BE2C (cell line): ENCODE measurements around the gene ATP11B. TPM values are rescaled to one million over a fixed set of nuclear protein-coding genes. Genes with fewer than 3 reads are reported as not detected.

Experiments
- DNase-seq: peaks from one replicate; pipeline ENCODE4 v3.0.0-alpha.2; 2020
- H3K27me3 ChIP-seq: fragments of 250-450 bp; sonication (Bioruptor Pico); 2 replicates; pipeline ENCODE4 v1.5.1; 2020; ENCODE audit warnings: mild to moderate bottlenecking
- H3K36me3 ChIP-seq: fragments of 250-450 bp; sonication (Bioruptor Pico); 2 replicates; pipeline ENCODE4 v1.5.1; 2020; ENCODE audit warnings: mild to moderate bottlenecking
- H3K4me1 ChIP-seq: fragments of 250-450 bp; sonication (Bioruptor Pico); 2 replicates; pipeline ENCODE4 v1.5.1; 2020
- H3K4me3 ChIP-seq: 2 replicates; pipeline ENCODE4 v1.5.1; 2011; ENCODE audit warnings: low read depth, low read length
- H3K9me3 ChIP-seq: fragments of 250-450 bp; sonication (Bioruptor Pico); 2 replicates; pipeline ENCODE4 v1.5.1; 2020
- CTCF ChIP-seq: IDR thresholded peaks from 2 replicates; pipeline ENCODE4 v1.5.1; 2012; ENCODE audit warnings: mild to moderate bottlenecking, low read depth, low read length
- polyA plus RNA-seq: library from polyadenylated mRNA; unstranded; fragments of >200 nt; gene quantifications from one replicate; pipeline ENCODE4 v1.2.1, GENCODE V29; 2012; ENCODE audit warnings: low read depth, missing spikeins; ENCODE audit not compliant: insufficient read length, insufficient read depth

Gene ATP11B
- polyA plus RNA-seq: 5.0 TPM

DNA sequence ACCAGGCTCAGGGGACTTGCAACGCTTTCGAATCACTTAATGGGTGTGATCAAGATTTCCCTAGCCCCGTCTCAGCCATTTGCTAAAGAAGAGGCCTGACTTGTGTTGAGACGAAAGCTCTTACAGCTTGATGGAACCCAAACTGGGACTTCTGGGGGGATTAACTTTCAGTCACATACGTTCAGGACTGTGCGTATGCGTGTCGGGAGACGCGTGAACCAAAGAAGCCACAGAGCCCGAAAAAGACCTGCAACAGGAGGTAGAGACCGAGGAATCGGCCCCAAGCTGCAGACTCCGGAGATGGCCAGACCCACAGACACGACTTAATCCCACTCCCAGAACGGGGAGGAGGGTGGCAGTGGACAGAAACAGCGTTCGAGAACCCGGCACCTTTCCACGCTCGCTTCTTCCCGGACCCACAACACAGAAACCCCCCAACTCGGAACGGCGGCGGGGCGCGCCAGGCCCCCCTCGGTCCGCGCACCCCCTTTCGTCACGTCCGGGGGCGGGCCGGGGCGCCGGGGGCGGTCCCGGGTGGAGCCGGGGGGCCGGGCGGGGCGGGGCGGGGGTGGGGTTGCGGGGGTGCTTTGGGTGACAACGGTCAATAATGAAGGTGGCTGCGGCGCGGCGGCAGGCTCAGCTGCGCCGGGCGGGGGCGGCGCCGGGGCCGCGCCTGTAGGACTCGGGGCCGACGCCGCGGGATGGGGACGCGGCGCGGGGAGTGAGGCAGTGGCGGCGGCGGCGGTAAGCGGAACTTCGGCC lies at the start of gene ATP11B:
TSS of gene ATP11B (plus strand) at position 604 of the 762 bp plus-strand sequence. CDS start 256 bp downstream, outside the sequence.
- DNase-seq: peak; percentile 67
- TF ChIP-seq CTCF: no peak
- Histone ChIP-seq H3K27me3 (peaks cover 22% of the 10 kb centered on the region), H3K36me3 (no peaks in the 10 kb centered on the region), H3K4me3 (peak within 1 kb of the TSS; percentile 95), H3K4me1 (peaks cover 2% of the 10 kb centered on the region; the same call in 1 of the 2 replicates), H3K9me3 (no peaks in the 10 kb centered on the region)

DNA sequence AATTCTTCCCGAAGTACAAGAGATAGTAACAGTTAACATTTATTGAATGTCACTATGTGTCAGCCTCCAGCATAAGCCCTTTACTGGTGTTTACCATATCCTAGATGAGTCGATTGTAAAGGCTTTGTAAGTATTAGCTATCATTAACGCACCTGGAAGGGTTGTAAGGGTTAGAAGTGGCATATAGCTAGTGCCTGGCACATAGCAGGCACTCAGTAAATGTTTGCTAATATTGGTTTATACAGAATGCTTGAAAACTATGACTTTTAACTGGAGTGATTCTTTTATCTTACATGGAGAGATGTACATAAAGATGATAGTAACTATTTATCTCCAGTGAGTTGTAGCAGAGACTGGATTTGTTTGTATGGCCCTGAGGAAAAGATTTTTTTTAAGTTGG lies 46.3 kb upstream of the ATP11B start:
- Histone ChIP-seq H3K36me3 (no peaks in the 10 kb centered on the region), H3K27me3 (no peaks in the 10 kb centered on the region), H3K4me1 (no peaks in the 10 kb centered on the region), H3K4me3 (no peak overlapping the region), H3K9me3 (no peaks in the 10 kb centered on the region)
- TF ChIP-seq CTCF: no peak
- no peak for DNase-seq

GRCh38 chr3:182755308-182755707 lies 38.0 kb upstream of the ATP11B start:
- Histone ChIP-seq H3K36me3 (no peaks in the 10 kb centered on the region), H3K27me3 (no peaks in the 10 kb centered on the region), H3K4me3 (no peak overlapping the region), H3K4me1 (no peaks in the 10 kb centered on the region), H3K9me3 (no peaks in the 10 kb centered on the region)
- no peak for DNase-seq
- TF ChIP-seq CTCF: no peak

DNA sequence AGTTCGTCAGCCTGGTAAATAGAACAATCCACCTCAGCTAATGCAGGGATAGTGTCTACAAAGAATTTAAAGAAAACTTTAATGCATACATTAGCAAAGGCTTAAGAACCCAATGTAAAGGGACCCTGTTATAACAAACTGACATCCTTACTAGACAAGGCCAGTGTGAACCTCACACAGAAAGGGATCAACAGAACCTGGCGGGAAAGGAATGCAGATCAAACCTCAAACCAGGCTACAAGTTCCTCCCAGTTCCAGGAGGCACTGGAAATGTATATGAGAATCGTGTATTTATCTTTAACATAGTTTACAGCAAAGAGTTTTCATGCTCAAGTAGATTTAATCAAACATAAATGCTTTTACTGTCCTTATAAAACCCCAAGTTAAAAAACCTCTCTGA lies 37.6 kb upstream of the ATP11B start:
- no peaks in the 10 kb centered on the region for H3K9me3 ChIP-seq
- no peak overlapping the region for H3K4me3 ChIP-seq
- DNase-seq: no peak
- H3K4me1 ChIP-seq: no peaks in the 10 kb centered on the region
- H3K27me3 ChIP-seq: no peaks in the 10 kb centered on the region
- no peak for TF ChIP-seq CTCF
- H3K36me3 ChIP-seq: no peaks in the 10 kb centered on the region

DNA sequence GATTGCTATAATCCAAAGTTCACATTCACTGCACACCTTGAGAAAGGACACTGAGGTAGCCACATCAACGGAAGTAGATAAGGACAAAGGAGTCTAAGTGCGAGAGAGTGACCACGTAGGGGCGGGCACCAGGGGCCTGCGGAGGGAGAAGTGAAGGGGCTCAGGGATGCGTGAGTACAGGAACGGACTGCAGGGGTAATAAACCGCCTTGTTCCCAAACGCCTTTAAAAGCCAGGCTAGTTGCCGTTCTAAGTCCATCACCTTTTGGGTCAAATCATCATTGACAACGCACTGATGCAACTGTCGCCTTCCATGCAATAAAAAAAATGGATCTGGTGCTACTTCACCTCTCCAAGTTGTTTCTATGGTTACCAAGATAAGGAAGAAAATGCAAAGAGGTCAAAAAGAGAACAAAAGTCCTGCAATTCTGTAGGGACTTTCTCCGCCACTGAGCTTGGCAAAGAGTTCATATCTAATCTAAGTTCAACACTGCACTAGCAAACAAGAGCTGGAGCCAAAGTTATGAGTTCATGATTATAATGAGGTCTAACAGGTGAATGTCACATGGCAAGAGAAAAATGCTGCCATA lies 32.6 kb upstream of the ATP11B start:
- no peak for TF ChIP-seq CTCF
- Histone ChIP-seq H3K4me3 (no peak overlapping the region), H3K9me3 (no peaks in the 10 kb centered on the region), H3K4me1 (no peaks in the 10 kb centered on the region), H3K36me3 (no peaks in the 10 kb centered on the region), H3K27me3 (no peaks in the 10 kb centered on the region; the same call in 1 of the 2 replicates)
- no peak for DNase-seq

DNA sequence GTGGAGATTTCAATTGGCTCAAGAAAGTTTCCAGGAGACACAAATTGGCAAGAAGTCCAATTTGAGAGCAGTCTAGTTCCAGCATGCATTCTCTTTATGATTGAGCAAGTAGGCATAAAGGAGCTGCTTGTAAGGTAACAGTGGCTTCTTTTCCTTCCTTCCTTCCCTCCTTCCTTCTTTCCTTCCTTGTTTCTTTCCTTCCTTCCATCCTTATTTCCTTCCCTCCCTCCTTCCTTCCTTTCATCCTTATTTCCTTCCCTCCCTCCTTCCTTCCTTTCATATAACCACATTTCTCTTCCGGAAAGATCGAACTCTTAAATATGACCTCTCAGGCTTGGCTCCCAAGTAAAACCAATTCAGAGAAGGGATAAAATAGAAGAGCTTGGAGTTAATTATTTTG lies 29.4 kb upstream of the ATP11B start:
- Histone ChIP-seq H3K4me3 (no peak overlapping the region), H3K27me3 (no peaks in the 10 kb centered on the region; the same call in 1 of the 2 replicates), H3K9me3 (no peaks in the 10 kb centered on the region), H3K4me1 (no peaks in the 10 kb centered on the region), H3K36me3 (no peaks in the 10 kb centered on the region)
- DNase-seq: no peak
- TF ChIP-seq CTCF: no peak
